Right lobe of liver (tissue), 4 donors: ENCODE measurements around the gene TAGAP.

ENCODE experiments used
- CTCF ChIP-seq, 4 donors: fragments of 200-600 bp in 3 of 4; fragments of 450-650 bp in 1 of 4; IDR thresholded peaks; one replicate each; pipeline versions ENCODE4 v1.5.1 to v1.8.0; 2016 to 2022; ENCODE audit warnings: antibody characterized with exemption in 4 of 4, mild to moderate bottlenecking in 2 of 4
- POLR2A ChIP-seq: fragments of 450-650 bp; IDR thresholded peaks from one replicate; pipeline ENCODE4 v1.6.1; 2017; ENCODE audit warnings: antibody characterized with exemption, mild to moderate bottlenecking
- donor health status: DM: no; HTN: no; CAD: no.
- donor health status: DM: no; HTN: no; CAD: no.
- donor health status: DM: no; HTN: yes; CAD: no.

- TF ChIP-seq CTCF (IDR thresholded peaks at IDR 0.05) (no peak), POLR2A (no peak)
These were observed 17.2 kb upstream of the TAGAP start for GRCh38 chr6:159061805-159062563.
